ENCODE results near the gene UQCRC1. TPM values are rescaled to one million over a fixed set of nuclear protein-coding genes. Genes with fewer than 3 reads are reported as not detected.

Gene UQCRC1
- total RNA-seq, 1 experiment from 2014 or later: 575 TPM

- Histone ChIP-seq H3K36me3 (ENCODE audit: low read depth, low read length) (no peaks in the 10 kb centered on the region), H3K4me1 (ENCODE audit: insufficient read depth, low read length) (peaks cover 38% of the 10 kb centered on the region), H3F3A (ENCODE audit: low read length, unreplicated experiment) (no peaks in the 10 kb centered on the region), H3K79me2 (ENCODE audit: low read length) (no peaks in the 10 kb centered on the region), H3K9me2 (replicated peaks; ENCODE audit: low read length) (no peaks in the 10 kb centered on the region), H3K9me3 (ENCODE audit: low read length) (no peaks in the 10 kb centered on the region), H3K4me3 (ENCODE audit: low read length) (no peak overlapping the region), H3K27me3 (ENCODE audit: low read length) (no peaks in the 10 kb centered on the region), H4K20me1 (ENCODE audit: low read length) (no peaks in the 10 kb centered on the region), H3K9ac (ENCODE audit: low read length) (no peak overlapping the region), H3K27ac (ENCODE audit: low read length) (peak overlapping the region; percentile 45), H2AFZ (ENCODE audit: low read length) (no peak overlapping the region), H3K4me2 (ENCODE audit: low read length) (no peak overlapping the region)
- no peak for DNase-seq
- no peak for ATAC-seq
- ChIA-PET POLR2A (ENCODE audit: unreplicated experiment) (no interaction called here), CTCF (no interaction called here)
- intact Hi-C loops (cut with micrococcal nuclease): no loop called here
- no TSS peak for BruUV-seq (replicated peaks)
- TF ChIP-seq CTCF (conservative IDR thresholded peaks at IDR 0.05; ENCODE audit: low read depth, low read length): no peak
- no peak for TF ChIP-seq EZH2phosphoT487 (IDR thresholded peaks at IDR 0.05; ENCODE audit: borderline replicate concordance, low read length)
Observed at GRCh38 chr3:48566401-48566760, 43.1 kb downstream of the UQCRC1 start.

- peaks cover 38% of the 10 kb centered on the region for H3K4me1 ChIP-seq (ENCODE audit: insufficient read depth, low read length)
- no peaks in the 10 kb centered on the region for H3K9me2 ChIP-seq (replicated peaks; ENCODE audit: low read length)
- no peaks in the 10 kb centered on the region for H3K27me3 ChIP-seq (ENCODE audit: low read length)
- H3K4me3 ChIP-seq (ENCODE audit: low read length): no peak overlapping the region
- H3K4me2 ChIP-seq (ENCODE audit: low read length): peak overlapping the region; percentile 27
- TF ChIP-seq EZH2 (IDR thresholded peaks at IDR 0.05; ENCODE audit: low read length, unreplicated experiment) (no peak), CTCF (conservative IDR thresholded peaks at IDR 0.05; ENCODE audit: low read depth, low read length) (no peak), EZH2phosphoT487 (IDR thresholded peaks at IDR 0.05; ENCODE audit: borderline replicate concordance, low read length) (no peak)
- ATAC-seq (peak; percentile 81), DNase-seq (peak; percentile 85)
- ChIA-PET CTCF (no interaction called here), POLR2A (ENCODE audit: unreplicated experiment) (no interaction called here)
- BruUV-seq (replicated peaks): no TSS peak
- no peaks in the 10 kb centered on the region for H3K9me3 ChIP-seq (ENCODE audit: low read length)
- H4K20me1 ChIP-seq (ENCODE audit: low read length): no peaks in the 10 kb centered on the region
- H3K79me2 ChIP-seq (ENCODE audit: low read length): no peaks in the 10 kb centered on the region
- H3K27ac ChIP-seq (ENCODE audit: low read length): peak overlapping the region; percentile 51
- intact Hi-C loops (cut with micrococcal nuclease): no loop called here
- no peaks in the 10 kb centered on the region for H3F3A ChIP-seq (ENCODE audit: low read length, unreplicated experiment)
- H3K9ac ChIP-seq (ENCODE audit: low read length): peak overlapping the region; percentile 2; the same call in 1 of the 2 replicates
- H2AFZ ChIP-seq (ENCODE audit: low read length): no peak overlapping the region
- H3K36me3 ChIP-seq (ENCODE audit: low read depth, low read length): no peaks in the 10 kb centered on the region
Observed at GRCh38 chr3:48565591-48566400, 43.6 kb downstream of the UQCRC1 start.

GRCh38 chr3:48565186-48565585 is 44.3 kb downstream of the UQCRC1 start:
- POLR2A ChIA-PET (ENCODE audit: unreplicated experiment): no interaction called here
- H3K9me2 ChIP-seq (replicated peaks; ENCODE audit: low read length): no peaks in the 10 kb centered on the region
- H3K27ac ChIP-seq (ENCODE audit: low read length): peak overlapping the region; percentile 51
- no peaks in the 10 kb centered on the region for H3F3A ChIP-seq (ENCODE audit: low read length, unreplicated experiment)
- H3K79me2 ChIP-seq (ENCODE audit: low read length): no peaks in the 10 kb centered on the region
- H3K36me3 ChIP-seq (ENCODE audit: low read depth, low read length): no peaks in the 10 kb centered on the region
- H3K27me3 ChIP-seq (ENCODE audit: low read length): no peaks in the 10 kb centered on the region
- H4K20me1 ChIP-seq (ENCODE audit: low read length): no peaks in the 10 kb centered on the region
- peaks cover 38% of the 10 kb centered on the region for H3K4me1 ChIP-seq (ENCODE audit: insufficient read depth, low read length)
- DNase-seq: no peak
- H3K9me3 ChIP-seq (ENCODE audit: low read length): no peaks in the 10 kb centered on the region
- H2AFZ ChIP-seq (ENCODE audit: low read length): no peak overlapping the region
- H3K9ac ChIP-seq (ENCODE audit: low read length): no peak overlapping the region
- no peak for ATAC-seq
- H3K4me3 ChIP-seq (ENCODE audit: low read length): no peak overlapping the region
- TF ChIP-seq CTCF (conservative IDR thresholded peaks at IDR 0.05; ENCODE audit: low read depth, low read length) (no peak), EZH2phosphoT487 (IDR thresholded peaks at IDR 0.05; ENCODE audit: borderline replicate concordance, low read length) (no peak), EZH2 (IDR thresholded peaks at IDR 0.05; ENCODE audit: low read length, unreplicated experiment) (no peak)
- CTCF ChIA-PET: no interaction called here
- no TSS peak for BruUV-seq (replicated peaks)
- intact Hi-C loops (cut with micrococcal nuclease): no loop called here
- no peak overlapping the region for H3K4me2 ChIP-seq (ENCODE audit: low read length)
